ENCODE data around the gene CD83. TPM values are rescaled to one million over a fixed set of nuclear protein-coding genes. Genes with fewer than 3 reads are reported as not detected.

Gene CD83
- total and polyA plus RNA-seq, 9 donors, result 3.4 to 29.4 (median 22.2) TPM

DNA sequence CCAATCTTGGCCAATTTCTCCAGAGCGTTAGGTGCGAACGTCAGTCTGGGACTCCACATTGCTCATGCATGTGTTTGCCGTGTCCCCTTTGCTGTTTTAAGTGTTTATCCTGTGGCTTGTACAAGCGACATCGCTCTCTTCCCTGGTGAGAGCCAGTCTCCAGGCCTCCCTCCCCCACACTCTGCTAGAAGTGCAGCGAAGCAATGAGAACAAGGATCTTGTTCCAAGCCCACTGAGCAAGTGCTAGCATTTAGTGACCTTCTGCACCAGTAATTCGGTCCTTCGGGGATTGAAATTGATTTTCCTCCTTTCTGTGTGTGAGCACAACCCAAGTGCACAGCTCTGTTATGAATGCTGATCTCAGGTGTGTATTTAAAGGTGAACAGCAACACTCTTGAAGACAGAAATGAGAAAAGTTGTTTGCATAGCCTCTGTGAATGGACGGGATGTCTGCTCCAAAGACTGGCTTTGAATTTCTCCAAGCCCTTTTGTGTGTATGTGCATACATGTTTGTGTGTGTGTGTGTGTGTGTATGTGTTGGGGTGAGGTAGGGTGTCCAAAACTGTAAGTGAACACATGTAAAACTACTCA, 29.0 kb downstream of the CD83 start:
- DNase-seq, result no peak
- no peaks in the 10 kb centered on the region for H3K9me3 ChIP-seq
- no peak overlapping the region for H3K4me3 ChIP-seq
- no peaks in the 10 kb centered on the region for H3K36me3 ChIP-seq
- intact Hi-C loops (cut with DNase I), result no loop called here
- no peak overlapping the region for H3K27ac ChIP-seq
- TF ChIP-seq POLR2A (IDR thresholded peaks at IDR 0.05) (no peak), EP300 (IDR thresholded peaks at IDR 0.05) (no peak)
- TF ChIP-seq, protein P1, sequence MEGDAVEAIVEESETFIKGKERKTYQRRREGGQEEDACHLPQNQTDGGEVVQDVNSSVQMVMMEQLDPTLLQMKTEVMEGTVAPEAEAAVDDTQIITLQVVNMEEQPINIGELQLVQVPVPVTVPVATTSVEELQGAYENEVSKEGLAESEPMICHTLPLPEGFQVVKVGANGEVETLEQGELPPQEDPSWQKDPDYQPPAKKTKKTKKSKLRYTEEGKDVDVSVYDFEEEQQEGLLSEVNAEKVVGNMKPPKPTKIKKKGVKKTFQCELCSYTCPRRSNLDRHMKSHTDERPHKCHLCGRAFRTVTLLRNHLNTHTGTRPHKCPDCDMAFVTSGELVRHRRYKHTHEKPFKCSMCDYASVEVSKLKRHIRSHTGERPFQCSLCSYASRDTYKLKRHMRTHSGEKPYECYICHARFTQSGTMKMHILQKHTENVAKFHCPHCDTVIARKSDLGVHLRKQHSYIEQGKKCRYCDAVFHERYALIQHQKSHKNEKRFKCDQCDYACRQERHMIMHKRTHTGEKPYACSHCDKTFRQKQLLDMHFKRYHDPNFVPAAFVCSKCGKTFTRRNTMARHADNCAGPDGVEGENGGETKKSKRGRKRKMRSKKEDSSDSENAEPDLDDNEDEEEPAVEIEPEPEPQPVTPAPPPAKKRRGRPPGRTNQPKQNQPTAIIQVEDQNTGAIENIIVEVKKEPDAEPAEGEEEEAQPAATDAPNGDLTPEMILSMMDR (IDR thresholded peaks at IDR 0.05), result no peak
- 32 to 57% (median 36%) methylated on average over 10 of the region's 10 CpGs for WGBS, 3 donors
- H3K4me1 ChIP-seq (ENCODE audit: insufficient read depth), result peaks cover 2% of the 10 kb centered on the region
- H3K27me3 ChIP-seq, result no peaks in the 10 kb centered on the region

- Histone ChIP-seq H3K36me3 (no peaks in the 10 kb centered on the region), H3K4me1 (ENCODE audit: insufficient read depth) (peaks cover 2% of the 10 kb centered on the region), H3K27me3 (no peaks in the 10 kb centered on the region), H3K9me3 (no peaks in the 10 kb centered on the region), H3K27ac (no peak overlapping the region), H3K4me3 (no peak overlapping the region)
- TF ChIP-seq, protein P1 (IDR thresholded peaks at IDR 0.05), result no peak
- TF ChIP-seq POLR2A (IDR thresholded peaks at IDR 0.05) (no peak), EP300 (IDR thresholded peaks at IDR 0.05) (no peak)
- WGBS, 3 donors, result 82 to 90% (median 89%) methylated on average over 7 of the region's 7 CpGs
- intact Hi-C loops (cut with DNase I), result no loop called here
- DNase-seq, result no peak
Measured at GRCh38 chr6:14147891-14148290, 30.3 kb downstream of the CD83 start.

DNA sequence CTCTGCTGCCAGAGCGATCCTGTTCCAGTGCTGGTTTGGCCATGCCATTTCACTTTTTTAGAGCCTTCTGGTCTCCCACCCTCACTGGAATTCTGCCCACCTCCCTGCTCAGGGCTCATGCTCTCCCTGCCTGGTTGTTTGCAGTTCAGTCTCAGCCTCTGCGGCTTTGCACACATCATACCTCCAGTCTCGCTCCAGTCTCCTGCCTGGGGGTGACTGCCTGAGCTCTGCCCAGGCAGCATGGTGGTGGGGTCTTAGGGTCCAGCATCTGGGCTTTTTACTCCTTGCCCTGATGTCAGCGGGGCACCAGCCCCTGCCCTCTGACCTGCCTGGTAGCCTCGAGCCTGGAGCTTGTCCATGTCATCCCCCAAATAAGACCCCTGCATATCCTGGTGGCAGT, 30.9 kb downstream of the CD83 start:
- Histone ChIP-seq H3K27ac (no peak overlapping the region), H3K9me3 (no peaks in the 10 kb centered on the region), H3K27me3 (no peaks in the 10 kb centered on the region), H3K36me3 (no peaks in the 10 kb centered on the region), H3K4me1 (ENCODE audit: insufficient read depth) (peaks cover 2% of the 10 kb centered on the region), H3K4me3 (no peak overlapping the region)
- intact Hi-C loops (cut with DNase I), result no loop called here
- TF ChIP-seq POLR2A (IDR thresholded peaks at IDR 0.05) (no peak), EP300 (IDR thresholded peaks at IDR 0.05) (no peak)
- TF ChIP-seq, protein P1 (IDR thresholded peaks at IDR 0.05), result no peak
- DNase-seq, result no peak
- WGBS, 3 donors, result 92 to 96% (median 94%) methylated on average over 5 of the region's 5 CpGs

DNA sequence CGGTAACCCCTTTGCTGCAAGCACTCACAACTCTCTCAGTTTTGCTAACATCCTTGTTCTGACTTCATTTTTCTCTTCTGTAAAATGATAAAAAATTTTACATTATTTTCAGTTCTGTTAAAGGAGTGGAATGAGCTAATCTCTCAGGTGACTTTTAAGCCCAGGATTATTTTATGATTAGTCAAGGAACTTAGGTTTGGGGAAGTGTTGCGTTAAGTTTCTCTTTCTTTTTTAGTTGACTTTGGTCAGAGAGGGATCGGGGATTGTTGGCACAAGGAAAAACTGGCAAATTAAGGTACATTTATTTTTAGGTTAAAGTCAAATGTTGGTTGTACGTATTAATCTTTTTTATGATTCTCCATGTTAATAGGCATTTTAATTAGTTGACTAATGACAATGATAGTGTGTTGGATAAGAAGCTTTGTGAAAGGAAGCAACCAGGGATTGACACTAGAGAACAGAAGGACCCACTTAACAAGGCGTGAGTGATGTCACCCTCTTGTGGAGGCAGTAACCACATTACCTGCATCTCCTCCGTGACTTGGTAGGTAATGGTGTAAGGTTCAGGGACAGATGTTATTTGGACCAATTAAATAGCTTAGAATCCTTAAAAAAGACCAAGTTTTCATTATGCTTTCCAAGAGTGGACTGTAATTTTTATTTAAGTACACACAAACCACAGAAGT, 31.6 kb downstream of the CD83 start:
- Histone ChIP-seq H3K27me3 (no peaks in the 10 kb centered on the region), H3K4me3 (no peak overlapping the region), H3K9me3 (no peaks in the 10 kb centered on the region), H3K4me1 (ENCODE audit: insufficient read depth) (peaks cover 2% of the 10 kb centered on the region), H3K27ac (no peak overlapping the region), H3K36me3 (no peaks in the 10 kb centered on the region)
- WGBS, 3 donors, result 83 to 88% (median 84%) methylated on average over 6 of the region's 6 CpGs
- TF ChIP-seq POLR2A (IDR thresholded peaks at IDR 0.05) (no peak), EP300 (IDR thresholded peaks at IDR 0.05) (no peak)
- TF ChIP-seq, protein P1 (IDR thresholded peaks at IDR 0.05), result no peak
- intact Hi-C loops (cut with DNase I), result no loop called here
- no peak for DNase-seq
